Measurements from ENCODE around the gene NEURL3. TPM values are rescaled to one million over a fixed set of nuclear protein-coding genes. Genes with fewer than 3 reads are reported as not detected.

NEURL3 gene
- total and polyA plus RNA-seq, 2 donors (not counting 1 experiment from before 2014, with no cell fraction given) = not detected

DNA sequence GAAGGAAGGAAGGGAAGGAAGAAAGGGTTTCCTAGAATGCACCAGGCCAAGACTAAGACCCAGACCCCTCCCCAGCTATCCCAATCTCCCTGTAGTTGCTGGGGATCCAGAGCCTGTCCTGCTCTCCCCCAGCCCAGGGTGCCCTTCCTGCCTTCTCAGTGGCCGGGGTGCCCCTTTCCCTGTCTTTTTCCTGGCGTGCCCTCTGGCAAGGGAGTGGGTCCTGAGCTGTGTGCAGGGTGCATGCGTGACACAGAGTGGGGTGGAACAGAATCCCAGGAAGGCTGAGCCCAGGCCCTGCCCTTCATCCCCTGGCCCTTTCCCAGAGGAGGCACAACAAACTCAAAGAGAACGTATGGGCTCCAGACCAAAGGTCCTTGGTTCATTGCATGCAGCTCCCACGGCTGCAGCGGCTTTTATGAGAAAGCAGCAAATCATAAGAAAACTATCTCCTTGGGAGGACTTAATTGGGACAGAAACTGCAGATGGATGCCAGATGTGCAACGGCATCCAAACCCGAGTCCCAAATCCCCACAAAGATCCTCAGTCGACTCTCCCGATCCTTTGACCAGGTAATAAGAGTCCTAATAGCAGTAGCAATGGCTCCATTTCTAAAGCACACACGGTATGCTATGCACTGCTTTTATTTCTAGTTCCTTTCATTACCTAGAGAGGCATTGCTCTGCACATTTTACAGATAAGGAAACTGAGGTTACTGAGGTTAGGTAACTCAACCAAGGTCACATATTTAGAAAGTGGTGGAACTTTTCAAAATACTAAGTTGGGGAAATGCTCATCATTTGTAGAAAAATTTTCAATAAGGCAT, 18.7 kb upstream of the NEURL3 start:
- ChIA-PET CTCF (interaction anchor here (0.8 to 7.3 kb wide), 4 partner anchors 10 to 116 kb away, joined by 3 to 53 read pairs (median 3); no protein-coding TSS in a partner anchor), POLR2A (no interaction called here)
- 84% methylated on average over 8 of the region's 11 CpGs for WGBS (ENCODE audit: insufficient coverage)
- Histone ChIP-seq H3K4me3 (ENCODE audit: control extremely low read depth in 1 of 5, extremely low read depth in 1 of 5, insufficient read depth in 1 of 5, low read depth in 2 of 5, low read length in 4 of 5) (no peak overlapping the region), H3K4me1 (ENCODE audit: control insufficient read depth in 2 of 2, insufficient read depth in 2 of 2, low read length in 2 of 2) (peaks cover 12 to 33% of the 10 kb centered on the region in 2 donors), H3K9ac (ENCODE audit: low read length) (no peak overlapping the region), H3K27ac (ENCODE audit: low read length in 2 of 2) (no peak overlapping the region), H3K4me2 (replicated peaks; ENCODE audit: low read depth, low read length, poor library complexity, severe bottlenecking) (no peak overlapping the region), H3K9me3 (ENCODE audit: control extremely low read depth in 1 of 3, control insufficient read depth in 2 of 3, insufficient read depth in 1 of 3, low read length in 2 of 3) (no peaks in the 10 kb centered on the region), H3K36me3 (replicated peaks in 1 of 2; ENCODE audit: control extremely low read depth in 1 of 2, control insufficient read depth in 1 of 2, extremely low read depth in 1 of 2, insufficient read depth in 2 of 2, low read length in 1 of 2) (no peaks in the 10 kb centered on the region), H4K20me1 (ENCODE audit: control insufficient read depth, insufficient read depth, low read length, poor library complexity, severe bottlenecking) (no peaks in the 10 kb centered on the region), H3K27me3 (replicated peaks in 1 of 4; ENCODE audit: control extremely low read depth in 1 of 4, control insufficient read depth in 3 of 4, insufficient read depth in 4 of 4, low read length in 3 of 4) (peaks cover 0 to 19% (median 0%) of the 10 kb centered on the region in 4 experiments), H2AFZ (ENCODE audit: insufficient read depth, low read depth, low read length, poor library complexity, severe bottlenecking) (no peak overlapping the region), H3K79me2 (ENCODE audit: control insufficient read depth, insufficient read depth, low read length) (no peaks in the 10 kb centered on the region)
- no peak for ATAC-seq (ENCODE audit: low read depth)
- Mint-ChIP-seq H3K27ac (no peak overlapping the region), H3K4me3 (no peak overlapping the region), H3K9me3 (ENCODE audit: insufficient read depth) (no peaks in the 10 kb centered on the region), H3K27me3 (peaks cover 5% of the 10 kb centered on the region), H3K4me1 (peaks cover 23% of the 10 kb centered on the region)
- intact Hi-C loops (cut with micrococcal nuclease) = no loop called here
- DNase-seq = no peak
- no peak for TF ChIP-seq EZH2 (IDR thresholded peaks at IDR 0.05; ENCODE audit: borderline replicate concordance, insufficient read depth, low read depth, low read length, poor library complexity, severe bottlenecking)
- TF ChIP-seq, protein P1, sequence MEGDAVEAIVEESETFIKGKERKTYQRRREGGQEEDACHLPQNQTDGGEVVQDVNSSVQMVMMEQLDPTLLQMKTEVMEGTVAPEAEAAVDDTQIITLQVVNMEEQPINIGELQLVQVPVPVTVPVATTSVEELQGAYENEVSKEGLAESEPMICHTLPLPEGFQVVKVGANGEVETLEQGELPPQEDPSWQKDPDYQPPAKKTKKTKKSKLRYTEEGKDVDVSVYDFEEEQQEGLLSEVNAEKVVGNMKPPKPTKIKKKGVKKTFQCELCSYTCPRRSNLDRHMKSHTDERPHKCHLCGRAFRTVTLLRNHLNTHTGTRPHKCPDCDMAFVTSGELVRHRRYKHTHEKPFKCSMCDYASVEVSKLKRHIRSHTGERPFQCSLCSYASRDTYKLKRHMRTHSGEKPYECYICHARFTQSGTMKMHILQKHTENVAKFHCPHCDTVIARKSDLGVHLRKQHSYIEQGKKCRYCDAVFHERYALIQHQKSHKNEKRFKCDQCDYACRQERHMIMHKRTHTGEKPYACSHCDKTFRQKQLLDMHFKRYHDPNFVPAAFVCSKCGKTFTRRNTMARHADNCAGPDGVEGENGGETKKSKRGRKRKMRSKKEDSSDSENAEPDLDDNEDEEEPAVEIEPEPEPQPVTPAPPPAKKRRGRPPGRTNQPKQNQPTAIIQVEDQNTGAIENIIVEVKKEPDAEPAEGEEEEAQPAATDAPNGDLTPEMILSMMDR (IDR thresholded peaks at IDR 0.05) = no peak

Measured in B cell (primary cell).